GM18870 (cell line): ENCODE data around the gene LINGO1.

Experiments
- ATAC-seq: cut with Tn5 transposase; IDR thresholded peaks from one replicate; pipeline ENCODE4 v1.9.1; 2021; ENCODE audit warnings: moderate library complexity; ENCODE audit not compliant: unreplicated experiment

LINGO1 gene

GRCh38 chr15:77597804-77598453, 34.8 kb downstream of the LINGO1 start:
- no peak for ATAC-seq

- ATAC-seq, result no peak
These were observed 35.6 kb downstream of the LINGO1 start for GRCh38 chr15:77596821-77597803.

- ATAC-seq, result no peak
These were observed 37.5 kb downstream of the LINGO1 start for GRCh38 chr15:77595231-77595630.

- ATAC-seq, result no peak
These were observed 40.0 kb downstream of the LINGO1 start for GRCh38 chr15:77592758-77593157.

- no peak for ATAC-seq
These were observed 40.6 kb downstream of the LINGO1 start for GRCh38 chr15:77591968-77592613.

GRCh38 chr15:77589839-77590238, 42.9 kb downstream of the LINGO1 start:
- no peak for ATAC-seq

- no peak for ATAC-seq
These were observed 44.6 kb downstream of the LINGO1 start for GRCh38 chr15:77588126-77588525.

- no peak for ATAC-seq
These were observed 48.0 kb downstream of the LINGO1 start for GRCh38 chr15:77584691-77585090.

- ATAC-seq, result no peak
These were observed 48.5 kb downstream of the LINGO1 start for GRCh38 chr15:77584201-77584600.

- ATAC-seq, result no peak
These were observed 49.9 kb downstream of the LINGO1 start for GRCh38 chr15:77582763-77583162.

GRCh38 chr15:77581896-77582569, 50.7 kb downstream of the LINGO1 start:
- ATAC-seq, result no peak

GRCh38 chr15:77580996-77581682, 51.6 kb downstream of the LINGO1 start:
- ATAC-seq, result no peak

- no peak for ATAC-seq
These were observed 53.1 kb downstream of the LINGO1 start for GRCh38 chr15:77579498-77580188.

GRCh38 chr15:77578641-77579372, 53.9 kb downstream of the LINGO1 start:
- ATAC-seq, result no peak

GRCh38 chr15:77577366-77577950, 55.3 kb downstream of the LINGO1 start:
- no peak for ATAC-seq

GRCh38 chr15:77576538-77576937, 56.2 kb downstream of the LINGO1 start:
- no peak for ATAC-seq

- no peak for ATAC-seq
These were observed 57.3 kb downstream of the LINGO1 start for GRCh38 chr15:77575203-77575934.

- ATAC-seq, result no peak
These were observed 58.0 kb downstream of the LINGO1 start for GRCh38 chr15:77574521-77575202.
